ENCODE results near the gene SH2D5. TPM values are rescaled to one million over a fixed set of nuclear protein-coding genes. Genes with fewer than 3 reads are reported as not detected.

Gene SH2D5
- total RNA-seq, 1 experiment from 2014 or later: 10.4 TPM

GRCh38 chr1:20732588-20733359 lies at the start of gene SH2D5 (continued):
- TF ChIP-seq ZBTB33 (IDR thresholded peaks at IDR 0.05; ENCODE audit: extremely low read depth, insufficient replicate concordance, low read length): peak; percentile 28
- TF ChIP-seq ELF1 (IDR thresholded peaks at IDR 0.05; ENCODE audit: borderline replicate concordance, low read depth): no peak

- Histone ChIP-seq H3K4me3 (replicated peaks in 1 of 2; ENCODE audit: low read depth in 1 of 2, low read length in 2 of 2) (no peak overlapping the region), H4K20me1 (ENCODE audit: insufficient read depth) (peaks cover 23% of the 10 kb centered on the region; the same call in 1 of the 2 replicates), H3K79me2 (ENCODE audit: insufficient read depth, low read length) (peaks cover 100% of the 10 kb centered on the region), H3K9ac (ENCODE audit: low read length) (no peak overlapping the region), H3K27ac (ENCODE audit: low read depth, low read length) (no peak overlapping the region), H3K27me3 (ENCODE audit: insufficient read depth, low read length) (no peaks in the 10 kb centered on the region), H3K36me3 (ENCODE audit: control insufficient read depth in 1 of 2, insufficient read depth in 2 of 2, low read length in 2 of 2) (peaks cover 52 to 65% of the 10 kb centered on the region in 2 experiments), H2AFZ (ENCODE audit: low read depth, low read length, poor library complexity, severe bottlenecking) (no peak overlapping the region), H3K4me2 (ENCODE audit: low read length) (no peak overlapping the region), H3K9me2 (ENCODE audit: insufficient read depth) (no peaks in the 10 kb centered on the region), H3K9me3 (ENCODE audit: control insufficient read depth in 1 of 2, insufficient read depth in 1 of 2, low read depth in 1 of 2, low read length in 2 of 2) (no peaks in the 10 kb centered on the region), H3K4me1 (ENCODE audit: control insufficient read depth in 1 of 2, insufficient read depth in 2 of 2, low read length in 2 of 2) (no peaks in the 10 kb centered on the region)
- POLR2A ChIA-PET: no interaction called here
- CTCF ChIA-PET: no interaction called here
- ATAC-seq (no peak), DNase-seq (ENCODE audit: low read depth, low spot score) (no peak)
- RAD21 ChIA-PET (ENCODE audit: low non-redundant PET in 1 of 2, low total read pairs in 2 of 2, uncharacterized antibody in 2 of 2, unreplicated experiment in 2 of 2): no interaction called here
- no peak for TF ChIP-seq SP1 (IDR thresholded peaks at IDR 0.05; ENCODE audit: low read depth)
- no peak for TF ChIP-seq ATF3 (IDR thresholded peaks at IDR 0.05)
- no peak for TF ChIP-seq EZH2 (IDR thresholded peaks at IDR 0.05)
- TF ChIP-seq ELF1 (IDR thresholded peaks at IDR 0.05; ENCODE audit: borderline replicate concordance, low read depth): no peak
- no peak for TF ChIP-seq ZNF274 (IDR thresholded peaks at IDR 0.05; ENCODE audit: low read depth, low read length)
- no peak for TF ChIP-seq EZH2phosphoT487 (IDR thresholded peaks at IDR 0.05; ENCODE audit: borderline replicate concordance)
- TF ChIP-seq YY1 (IDR thresholded peaks at IDR 0.05; ENCODE audit: extremely low read depth, insufficient replicate concordance, low read depth, low read length): no peak
- no peak for TF ChIP-seq SIN3A (IDR thresholded peaks at IDR 0.05; ENCODE audit: low read depth)
- TF ChIP-seq POLR2AphosphoS5 (IDR thresholded peaks at IDR 0.05; ENCODE audit: low read depth, low read length): no peak
- no peak for TF ChIP-seq EGR1 (IDR thresholded peaks at IDR 0.05; ENCODE audit: low read depth)
- TF ChIP-seq TCF7L2 (IDR thresholded peaks at IDR 0.05; ENCODE audit: borderline replicate concordance, extremely low read depth, insufficient read depth, insufficient read length): no peak
- BruUV-seq (replicated peaks): no TSS peak
- intact Hi-C loops (cut with micrococcal nuclease): no loop called here
These were observed 43.2 kb upstream of the SH2D5 start for GRCh38 chr1:20775700-20776099.
